HG03565 (cell line): ENCODE data around the gene SMTNL2.

Source experiments
- ATAC-seq: cut with Tn5 transposase; IDR thresholded peaks from one replicate; pipeline ENCODE4 v1.9.1; 2021; ENCODE audit warnings: mild to moderate bottlenecking, moderate library complexity; ENCODE audit not compliant: unreplicated experiment

The SMTNL2 gene

DNA sequence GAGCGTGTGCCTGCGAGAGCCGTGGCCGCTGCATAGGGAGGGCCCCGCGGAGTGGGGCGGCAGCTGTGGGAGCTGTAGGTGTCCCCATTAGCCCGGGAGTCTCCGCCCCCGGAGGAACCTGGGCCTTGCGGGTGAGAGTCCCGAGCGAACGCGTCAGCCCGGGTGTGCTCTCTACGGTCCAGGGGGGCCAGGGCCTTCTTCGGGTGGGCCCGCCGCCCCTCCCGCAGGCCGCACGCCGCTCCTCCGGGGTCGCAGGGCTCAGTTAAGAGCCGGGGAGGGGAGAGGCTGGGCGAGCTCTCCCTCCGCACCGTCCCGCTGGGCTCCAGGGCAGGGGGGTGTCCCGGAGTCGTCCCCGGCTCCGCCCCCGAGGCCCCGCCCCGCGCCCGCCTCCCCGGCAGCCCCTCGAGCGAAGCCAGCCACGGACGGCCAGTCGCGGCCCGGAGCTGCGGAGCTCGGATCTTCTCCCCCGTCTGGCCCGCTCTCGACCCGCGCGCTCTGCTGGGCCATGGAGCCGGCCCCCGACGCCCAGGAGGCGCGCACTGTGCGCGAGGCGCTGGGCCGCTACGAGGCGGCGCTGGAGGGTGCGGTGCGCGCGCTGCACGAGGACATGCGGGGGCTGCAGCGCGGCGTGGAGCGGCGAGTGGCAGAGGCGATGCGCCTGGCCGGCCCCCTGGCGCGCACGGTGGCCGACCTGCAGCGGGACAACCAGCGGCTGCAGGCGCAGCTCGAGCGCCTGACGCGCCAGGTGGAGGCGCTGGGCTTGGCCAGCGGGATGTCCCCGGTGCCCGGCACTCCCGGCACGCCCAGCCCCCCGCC is at the start of gene SMTNL2:
SMTNL2 (plus strand) TSS at position 429 of the 816 bp plus-strand sequence; CDS start at position 506, 77 bp downstream.
- no peak for ATAC-seq

- ATAC-seq: no peak
Measured at GRCh38 chr17:4534928-4535666, 49.2 kb upstream of the SMTNL2 start.

- ATAC-seq: no peak
Measured at GRCh38 chr17:4535667-4536258, 48.6 kb upstream of the SMTNL2 start.

GRCh38 chr17:4536259-4536741 is 48.0 kb upstream of the SMTNL2 start:
- ATAC-seq: no peak

- no peak for ATAC-seq
Measured at GRCh38 chr17:4536742-4537411, 47.5 kb upstream of the SMTNL2 start.

GRCh38 chr17:4537451-4538235 is 46.7 kb upstream of the SMTNL2 start:
- ATAC-seq: no peak

DNA sequence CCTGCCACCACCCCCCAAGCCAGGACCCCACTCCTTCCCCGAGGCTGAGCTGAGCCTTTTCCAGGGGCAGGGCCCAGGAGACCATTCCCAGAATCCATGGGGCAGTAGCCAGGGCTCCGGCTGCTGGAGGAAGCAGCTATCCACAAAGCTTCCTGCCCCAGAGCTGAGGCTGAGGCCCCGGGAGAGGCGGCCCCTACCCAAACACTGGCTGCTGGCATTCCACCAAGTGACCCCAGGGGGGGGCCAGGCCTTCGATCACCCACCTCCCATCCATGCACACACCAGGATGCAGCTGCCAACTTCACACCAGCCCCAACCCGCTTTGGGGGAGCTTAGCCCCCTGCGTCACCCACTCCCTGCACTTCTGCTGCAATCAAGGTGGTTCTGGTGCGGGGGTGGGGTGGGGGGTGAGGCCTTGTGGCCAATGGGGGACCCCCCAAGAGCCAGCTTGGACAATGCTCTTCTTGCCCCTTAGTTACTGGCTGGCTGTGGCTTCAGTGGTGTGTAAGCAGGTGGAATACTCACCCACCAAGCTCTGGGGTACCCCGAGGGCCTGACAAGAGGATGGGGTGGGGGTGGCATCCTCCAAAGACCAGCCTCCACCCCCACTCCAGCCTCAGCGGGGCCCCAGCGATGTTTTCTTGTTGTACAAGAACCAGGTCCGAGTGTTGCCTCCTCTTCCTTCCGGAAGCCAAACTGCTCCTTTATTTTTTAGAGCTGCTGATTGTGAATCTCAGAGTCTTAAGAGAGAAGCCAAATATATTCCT is 45.9 kb upstream of the SMTNL2 start:
- no peak for ATAC-seq

- no peak for ATAC-seq
Measured at GRCh38 chr17:4539025-4539424, 45.3 kb upstream of the SMTNL2 start.

DNA sequence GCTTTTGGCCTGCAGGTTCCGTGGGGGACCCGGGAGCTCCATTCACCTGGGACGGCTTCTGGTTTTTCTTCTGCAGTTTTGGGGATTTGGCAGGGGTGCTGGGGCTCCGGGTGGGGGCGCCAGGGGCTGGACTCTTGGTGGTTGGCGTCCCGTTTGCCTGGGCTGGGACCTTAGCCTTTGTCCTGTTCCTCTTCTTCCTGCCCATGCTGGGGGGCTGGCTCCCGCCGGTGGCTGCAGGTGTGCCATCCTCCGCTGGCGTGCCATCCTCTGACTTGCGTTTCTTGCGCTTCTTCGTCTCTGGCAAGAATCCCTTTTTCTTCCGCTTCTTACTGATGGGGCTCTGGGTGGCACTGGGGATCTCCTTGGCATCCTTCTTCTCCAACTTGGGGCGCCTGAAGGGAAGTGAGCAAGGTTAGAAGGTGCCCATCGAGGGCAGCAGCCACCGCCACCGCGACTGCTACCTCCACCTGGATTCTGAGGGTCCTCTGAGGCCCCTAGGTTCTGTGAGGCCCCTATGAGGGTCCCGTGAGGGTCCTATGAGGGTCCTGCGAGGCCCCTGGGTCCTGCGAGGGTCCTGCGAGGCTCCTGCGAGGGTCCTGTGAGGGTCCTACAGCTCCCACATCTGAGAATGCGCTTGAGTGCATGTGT is 44.6 kb upstream of the SMTNL2 start:
- ATAC-seq: no peak

DNA sequence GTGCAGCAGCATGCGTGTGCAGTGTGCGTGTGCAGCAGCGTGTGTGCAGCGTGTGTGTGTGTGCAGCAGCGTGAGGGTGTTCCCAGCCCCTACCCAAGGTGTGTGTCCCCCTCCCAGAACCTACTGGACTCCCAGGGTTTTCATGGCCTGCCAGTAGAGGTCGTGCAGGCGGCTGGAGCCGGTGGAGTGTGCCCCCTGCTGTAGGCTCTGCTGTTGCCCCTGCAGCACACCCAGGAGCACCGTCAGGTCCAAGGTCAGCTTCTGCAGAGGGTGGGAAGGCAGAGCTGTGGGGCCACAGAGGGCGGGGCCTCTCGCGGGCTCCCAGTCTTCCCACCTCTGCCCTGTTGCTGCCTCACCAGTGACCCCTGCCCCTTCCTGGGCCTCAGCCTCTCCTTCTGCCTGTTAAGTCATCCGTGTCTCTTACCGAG is 44.1 kb upstream of the SMTNL2 start:
- ATAC-seq: no peak

DNA sequence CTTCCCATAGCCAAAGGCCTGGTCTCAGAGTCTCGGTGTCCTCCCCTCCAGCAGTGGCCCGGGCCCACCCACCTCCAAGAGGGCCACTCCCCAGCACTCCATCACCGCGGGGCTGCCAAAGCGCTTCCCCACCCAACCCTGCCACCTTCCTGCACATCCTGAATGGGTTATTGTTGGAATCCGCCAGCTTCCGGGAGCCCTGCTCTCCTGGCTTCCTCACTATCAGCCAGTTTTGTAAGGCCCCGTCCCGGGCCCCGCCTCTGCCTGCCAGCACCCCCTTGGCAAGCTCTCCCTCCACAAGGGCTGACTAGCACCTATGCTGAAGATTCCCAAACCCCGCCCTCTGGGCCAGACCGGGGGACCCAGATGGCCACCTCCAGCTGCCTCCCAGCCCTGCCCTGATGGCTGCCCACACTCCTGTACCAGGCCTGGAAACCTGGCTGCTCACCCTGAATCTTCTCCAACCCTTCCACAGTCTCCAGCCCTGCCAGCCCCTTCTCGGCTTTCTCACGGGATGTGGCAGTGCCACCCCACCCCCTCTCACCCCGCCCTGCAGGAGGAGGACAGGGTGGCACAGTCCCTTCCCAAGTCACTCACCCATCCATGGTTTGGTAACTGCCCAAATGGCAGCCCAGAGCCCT is 43.5 kb upstream of the SMTNL2 start:
- ATAC-seq: no peak

DNA sequence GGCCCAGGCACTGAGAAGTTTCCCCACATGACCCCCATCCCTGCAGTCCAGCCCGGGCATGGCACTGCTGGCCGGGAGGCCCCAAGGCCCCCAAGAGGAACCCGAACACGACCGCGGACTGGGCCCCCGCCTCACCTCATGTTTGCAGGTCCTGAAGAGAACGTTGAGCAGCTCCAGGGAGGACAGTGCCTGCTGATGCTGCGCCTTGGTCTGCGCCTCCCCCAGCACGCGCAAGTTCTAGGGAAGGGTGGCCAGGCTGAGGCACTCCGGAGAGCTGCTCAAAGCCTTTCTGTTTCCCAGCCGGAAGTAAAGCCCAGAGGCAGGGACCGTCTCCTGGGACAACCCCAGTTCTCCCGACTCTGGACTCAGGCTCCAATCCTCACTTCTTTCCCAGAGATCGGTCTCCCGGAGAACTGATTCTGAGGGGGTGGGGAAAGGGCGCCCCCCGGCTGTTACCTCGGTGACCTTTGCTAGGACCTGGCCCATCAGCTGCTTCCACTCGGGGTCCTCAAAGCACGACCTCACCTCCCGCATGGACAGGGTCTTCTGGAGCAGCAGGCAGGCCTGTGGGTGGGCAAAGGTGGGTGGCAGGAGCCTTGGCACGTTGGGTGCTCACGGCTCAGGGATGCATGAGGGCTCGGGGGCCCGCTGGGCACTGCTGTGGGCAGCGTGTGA is 42.9 kb upstream of the SMTNL2 start:
- no peak for ATAC-seq

GRCh38 chr17:4542003-4542725 is 42.2 kb upstream of the SMTNL2 start:
- no peak for ATAC-seq

DNA sequence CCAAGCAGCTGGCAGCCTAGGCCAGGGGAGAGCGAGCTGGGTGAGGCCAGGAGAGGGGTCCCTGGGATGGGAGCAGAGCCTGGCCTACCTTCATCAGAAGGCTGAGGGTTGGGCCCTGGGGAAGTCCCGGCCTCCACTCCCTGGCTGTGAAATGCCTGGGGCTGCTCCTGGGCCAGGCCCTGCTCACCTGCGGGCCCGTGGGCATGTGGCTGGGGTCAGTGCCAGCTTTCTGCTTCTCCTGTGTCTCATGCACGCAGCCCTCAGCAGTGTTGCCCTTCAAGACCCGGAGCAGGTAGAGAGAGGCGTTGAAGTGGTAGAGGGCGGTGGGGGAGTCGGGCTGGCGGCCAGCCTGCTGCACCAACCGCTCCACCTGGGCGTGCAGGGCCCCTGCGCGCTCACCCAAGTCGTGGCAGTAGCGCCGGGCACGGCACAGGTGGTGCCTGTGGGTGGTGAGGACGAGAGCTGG is 41.6 kb upstream of the SMTNL2 start:
- no peak for ATAC-seq

- ATAC-seq: no peak
Measured at GRCh38 chr17:4543557-4544026, 40.7 kb upstream of the SMTNL2 start.

GRCh38 chr17:4544135-4544950 is 40.0 kb upstream of the SMTNL2 start:
- ATAC-seq: no peak

DNA sequence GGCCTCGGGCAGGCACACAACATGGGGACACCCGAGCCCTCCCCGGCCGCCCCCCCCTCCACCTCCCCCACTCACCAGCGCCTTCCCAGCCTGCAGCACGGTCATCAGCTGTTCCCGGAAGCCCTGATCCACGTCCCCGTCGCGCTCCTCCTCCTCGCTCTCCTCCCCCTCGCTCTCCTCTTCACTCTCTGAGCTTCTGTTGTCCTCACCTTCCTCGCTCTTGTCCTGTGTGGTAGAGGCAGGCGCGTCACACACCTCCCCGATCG is 39.4 kb upstream of the SMTNL2 start:
- no peak for ATAC-seq
